ENCODE data around the gene CENPQ. TPM values are rescaled to one million over a fixed set of nuclear protein-coding genes. Genes with fewer than 3 reads are reported as not detected.

CENPQ gene
- total and polyA plus RNA-seq, 2 of the 13 experiments (the other 11 are each of a cell fraction or from before 2014, with no cell fraction given), result 9.1 to 20.1 TPM

DNA sequence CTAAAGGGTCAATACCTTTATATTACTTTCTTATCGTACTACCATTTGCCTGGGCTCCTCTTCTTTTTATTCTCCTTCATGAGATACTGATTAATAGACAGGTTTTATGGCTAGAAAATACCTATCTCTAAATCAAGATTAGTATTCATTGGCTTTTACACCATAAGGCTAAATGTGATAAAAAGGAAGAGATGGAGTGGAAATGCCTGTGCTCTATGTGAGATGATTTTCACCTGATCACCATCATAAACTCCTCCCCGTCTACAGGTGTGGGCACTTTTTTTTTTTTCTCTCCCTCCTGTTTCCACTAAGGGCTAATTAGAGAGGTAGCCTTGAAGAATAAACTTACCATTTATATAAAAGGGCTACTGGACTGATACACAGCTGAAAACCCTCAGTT lies 36.5 kb downstream of the CENPQ start, which contains the start of gene GLYATL3:
Gene GLYATL3 (plus strand): TSS at position 301 of the 400 bp plus-strand sequence. CDS start 12,068 bp downstream, outside the sequence.
- Histone ChIP-seq H2AFZ (ENCODE audit: low read length) (no peak within 1 kb of the TSS), H3K27ac (ENCODE audit: extremely low read length, insufficient read depth, low read length) (no peak within 1 kb of the TSS), H3K4me1 (ENCODE audit: insufficient read depth, low read length) (no peaks in the 10 kb centered on the region), H3K4me2 (ENCODE audit: low read depth, low read length) (no peak within 1 kb of the TSS), H3K4me3 (replicated peaks in 1 of 3; ENCODE audit: insufficient read depth in 1 of 3, low read depth in 2 of 3, low read length in 3 of 3) (no peak within 1 kb of the TSS), H3K27me3 (ENCODE audit: control insufficient read depth in 1 of 2, insufficient read depth in 2 of 2, low read length in 2 of 2) (no peaks in the 10 kb centered on the region), H3K9me3 (ENCODE audit: low read length) (no peaks in the 10 kb centered on the region), H3K79me2 (ENCODE audit: insufficient read depth, low read length) (no peaks in the 10 kb centered on the region), H4K20me1 (ENCODE audit: insufficient read depth, low read length) (no peaks in the 10 kb centered on the region), H3K9ac (ENCODE audit: insufficient read depth, low read depth, low read length) (no peak within 1 kb of the TSS), H3K36me3 (replicated peaks in 1 of 2; ENCODE audit: control insufficient read depth in 1 of 2, insufficient read depth in 2 of 2, low read length in 2 of 2) (no peaks in the 10 kb centered on the region; a peak in 1 of 5 replicates)
- TF ChIP-seq, protein P1, sequence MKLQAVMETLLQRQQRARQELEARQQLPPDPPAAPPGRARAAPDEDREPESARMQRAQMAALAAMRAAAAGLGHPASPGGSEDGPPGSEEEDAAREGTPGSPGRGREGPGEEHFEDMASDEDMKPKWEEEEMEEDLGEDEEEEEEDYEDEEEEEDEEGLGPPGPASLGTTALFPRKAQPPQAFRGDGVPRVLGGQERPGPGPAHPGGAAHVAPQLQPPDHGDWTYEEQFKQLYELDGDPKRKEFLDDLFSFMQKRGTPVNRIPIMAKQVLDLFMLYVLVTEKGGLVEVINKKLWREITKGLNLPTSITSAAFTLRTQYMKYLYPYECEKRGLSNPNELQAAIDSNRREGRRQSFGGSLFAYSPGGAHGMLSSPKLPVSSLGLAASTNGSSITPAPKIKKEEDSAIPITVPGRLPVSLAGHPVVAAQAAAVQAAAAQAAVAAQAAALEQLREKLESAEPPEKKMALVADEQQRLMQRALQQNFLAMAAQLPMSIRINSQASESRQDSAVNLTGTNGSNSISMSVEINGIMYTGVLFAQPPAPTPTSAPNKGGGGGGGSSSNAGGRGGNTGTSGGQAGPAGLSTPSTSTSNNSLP (IDR thresholded peaks at IDR 0.05; ENCODE audit: low read depth, low read length), result no peak
- no peak for TF ChIP-seq KMT2A (CRISPR knock-in tag; IDR thresholded peaks at IDR 0.05)
- TF ChIP-seq SIN3A (IDR thresholded peaks at IDR 0.05; ENCODE audit: borderline replicate concordance, low read depth, low read length), result no peak
- DNase-seq (ENCODE audit: low spot score) (no peak), ATAC-seq (no peak), FAIRE-seq (no peak)
- WGBS (ENCODE audit: low lambda C conversion rate), result 88% methylated on average over 2 of the region's 2 CpGs
- intact Hi-C loops (cut with micrococcal nuclease; ENCODE audit: unreplicated experiment) (no loop called here), in situ Hi-C loops (cut with HindIII; ENCODE audit: extremely low pct_ligation_motif_present, low pct_unique_long_range_greater_than_20kb) (no loop called here)
- CTCF ChIA-PET (ENCODE audit: low intra/inter-chr PET ratio, low total read pairs), result no interaction called here
- POLR2A ChIA-PET, result no interaction called here
- BruUV-seq (replicated peaks), result no TSS peak

DNA sequence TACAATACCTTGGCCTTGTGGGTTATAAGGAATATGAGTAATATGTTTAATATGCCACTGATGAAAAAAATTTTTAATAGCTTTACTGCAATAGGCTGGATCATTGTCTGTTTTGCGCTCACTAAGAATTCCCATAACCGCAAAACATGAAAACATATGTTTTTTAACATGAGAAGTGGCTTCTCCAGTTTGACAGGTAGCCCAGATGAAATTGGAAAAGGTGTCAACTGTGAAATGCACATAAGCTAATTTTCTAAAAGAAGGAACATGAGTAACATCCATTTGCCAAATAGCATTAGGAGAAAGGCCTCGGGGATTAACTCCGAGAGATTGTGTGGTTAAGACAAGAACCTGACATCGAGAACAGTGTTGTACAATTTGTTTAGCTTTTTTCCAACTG lies 41.5 kb downstream of the CENPQ start:
- H3K36me3 ChIP-seq (replicated peaks in 1 of 2; ENCODE audit: control insufficient read depth in 1 of 2, insufficient read depth in 2 of 2, low read length in 2 of 2), result no peaks in the 10 kb centered on the region
- DNase-seq (ENCODE audit: low spot score) (no peak), ATAC-seq (no peak), FAIRE-seq (no peak)
- ChIA-PET CTCF (ENCODE audit: low intra/inter-chr PET ratio, low total read pairs) (no interaction called here), POLR2A (no interaction called here)
- H3K27me3 ChIP-seq (ENCODE audit: control insufficient read depth in 1 of 2, insufficient read depth in 2 of 2, low read length in 2 of 2), result no peaks in the 10 kb centered on the region
- WGBS (ENCODE audit: low lambda C conversion rate), result 98% methylated on average over 5 of the region's 5 CpGs
- intact Hi-C loops (cut with micrococcal nuclease; ENCODE audit: unreplicated experiment) (no loop called here), in situ Hi-C loops (cut with HindIII; ENCODE audit: extremely low pct_ligation_motif_present, low pct_unique_long_range_greater_than_20kb) (no loop called here)
- peaks cover 36% of the 10 kb centered on the region for H3K4me1 ChIP-seq (ENCODE audit: insufficient read depth, low read length)
- no peaks in the 10 kb centered on the region for H4K20me1 ChIP-seq (ENCODE audit: insufficient read depth, low read length)
- H2AFZ ChIP-seq (ENCODE audit: low read length), result no peak overlapping the region
- TF ChIP-seq SKI (IDR thresholded peaks at IDR 0.05; ENCODE audit: partially characterized antibody) (no peak), ONECUT2 (CRISPR knock-in tag; IDR thresholded peaks at IDR 0.05) (no peak)
- TF ChIP-seq, protein P2, sequence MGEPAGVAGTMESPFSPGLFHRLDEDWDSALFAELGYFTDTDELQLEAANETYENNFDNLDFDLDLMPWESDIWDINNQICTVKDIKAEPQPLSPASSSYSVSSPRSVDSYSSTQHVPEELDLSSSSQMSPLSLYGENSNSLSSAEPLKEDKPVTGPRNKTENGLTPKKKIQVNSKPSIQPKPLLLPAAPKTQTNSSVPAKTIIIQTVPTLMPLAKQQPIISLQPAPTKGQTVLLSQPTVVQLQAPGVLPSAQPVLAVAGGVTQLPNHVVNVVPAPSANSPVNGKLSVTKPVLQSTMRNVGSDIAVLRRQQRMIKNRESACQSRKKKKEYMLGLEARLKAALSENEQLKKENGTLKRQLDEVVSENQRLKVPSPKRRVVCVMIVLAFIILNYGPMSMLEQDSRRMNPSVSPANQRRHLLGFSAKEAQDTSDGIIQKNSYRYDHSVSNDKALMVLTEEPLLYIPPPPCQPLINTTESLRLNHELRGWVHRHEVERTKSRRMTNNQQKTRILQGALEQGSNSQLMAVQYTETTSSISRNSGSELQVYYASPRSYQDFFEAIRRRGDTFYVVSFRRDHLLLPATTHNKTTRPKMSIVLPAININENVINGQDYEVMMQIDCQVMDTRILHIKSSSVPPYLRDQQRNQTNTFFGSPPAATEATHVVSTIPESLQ (CRISPR knock-in tag; conservative IDR thresholded peaks at IDR 0.05), result no peak
- no TSS peak for BruUV-seq (replicated peaks)
- H3K27ac ChIP-seq (ENCODE audit: extremely low read length, insufficient read depth, low read length), result no peak overlapping the region
- no peaks in the 10 kb centered on the region for H3K9me3 ChIP-seq (ENCODE audit: low read length)
- H3K4me2 ChIP-seq (ENCODE audit: low read depth, low read length), result no peak overlapping the region
- H3K4me3 ChIP-seq (replicated peaks in 1 of 3; ENCODE audit: insufficient read depth in 1 of 3, low read depth in 2 of 3, low read length in 3 of 3), result no peak overlapping the region
- no peaks in the 10 kb centered on the region for H3K79me2 ChIP-seq (ENCODE audit: insufficient read depth, low read length)
- no peak overlapping the region for H3K9ac ChIP-seq (ENCODE audit: insufficient read depth, low read depth, low read length)
